WERI-Rb-1 (cell line): Measurements from ENCODE around the gene NEDD8.

ENCODE experiments used
- DNase-seq: peaks from one replicate; pipeline ENCODE4 v3.0.0-alpha.2; 2020
- H3K27ac ChIP-seq: fragments of 250-450 bp; sonication (Bioruptor Pico); 2 replicates; pipeline ENCODE4 v1.5.1; 2020; ENCODE audit warnings: mild to moderate bottlenecking, moderate library complexity
- H3K27me3 ChIP-seq: fragments of 250-450 bp; sonication (Bioruptor Pico); 2 replicates; pipeline ENCODE4 v1.5.1; 2021; ENCODE audit warnings: mild to moderate bottlenecking, low read depth, moderate library complexity; ENCODE audit not compliant: insufficient read depth, severe bottlenecking
- H3K36me3 ChIP-seq: fragments of 250-450 bp; sonication (Bioruptor Pico); 2 replicates; pipeline ENCODE4 v1.5.1; 2020; ENCODE audit warnings: mild to moderate bottlenecking, moderate library complexity
- H3K4me3 ChIP-seq: 2 replicates; pipeline ENCODE4 v1.5.1; 2011; ENCODE audit warnings: low read depth, mild to moderate bottlenecking, control low read depth, low read length
- H3K9me3 ChIP-seq: fragments of 250-450 bp; sonication (Bioruptor Pico); 2 replicates; pipeline ENCODE4 v1.5.1; 2021; ENCODE audit warnings: mild to moderate bottlenecking, moderate library complexity; ENCODE audit not compliant: severe bottlenecking
- CTCF ChIP-seq: IDR thresholded peaks from 2 replicates; pipeline ENCODE4 v1.5.1; 2011; ENCODE audit warnings: low read depth, mild to moderate bottlenecking, control low read depth, inconsistent platforms, low read length

Gene NEDD8

GRCh38 chr14:24255438-24255837, 23.3 kb upstream of the NEDD8 start:
- no peak for DNase-seq
- no peaks in the 10 kb centered on the region; the same call in 1 of the 2 replicates for H3K36me3 ChIP-seq
- no peaks in the 10 kb centered on the region for H3K9me3 ChIP-seq
- no peak overlapping the region for H3K4me3 ChIP-seq
- no peak for TF ChIP-seq CTCF
- H3K27me3 ChIP-seq: no peaks in the 10 kb centered on the region
- no peak overlapping the region for H3K27ac ChIP-seq

GRCh38 chr14:24254630-24255392, 22.6 kb upstream of the NEDD8 start:
- no peak overlapping the region for H3K27ac ChIP-seq
- H3K4me3 ChIP-seq: no peak overlapping the region
- no peaks in the 10 kb centered on the region for H3K27me3 ChIP-seq
- no peaks in the 10 kb centered on the region for H3K9me3 ChIP-seq
- DNase-seq: no peak
- TF ChIP-seq CTCF: no peak
- H3K36me3 ChIP-seq: no peaks in the 10 kb centered on the region; the same call in 1 of the 2 replicates

- no peak overlapping the region for H3K4me3 ChIP-seq
- no peaks in the 10 kb centered on the region; the same call in 1 of the 2 replicates for H3K36me3 ChIP-seq
- no peaks in the 10 kb centered on the region for H3K9me3 ChIP-seq
- no peak for DNase-seq
- no peak overlapping the region for H3K27ac ChIP-seq
- H3K27me3 ChIP-seq: no peaks in the 10 kb centered on the region
- no peak for TF ChIP-seq CTCF
Observed at GRCh38 chr14:24253936-24254335, 21.8 kb upstream of the NEDD8 start.

GRCh38 chr14:24252289-24253124, 20.3 kb upstream of the NEDD8 start:
- no peak overlapping the region for H3K27ac ChIP-seq
- TF ChIP-seq CTCF: no peak
- no peak for DNase-seq

GRCh38 chr14:24251880-24252288, 19.7 kb upstream of the NEDD8 start:
- Histone ChIP-seq H3K27me3 (no peaks in the 10 kb centered on the region), H3K4me3 (no peak overlapping the region), H3K36me3 (no peaks in the 10 kb centered on the region; the same call in 1 of the 2 replicates), H3K9me3 (no peaks in the 10 kb centered on the region), H3K27ac (no peak overlapping the region)
- TF ChIP-seq CTCF: no peak
- DNase-seq: no peak

More at GRCh38 chr14:24252289-24253124, 20.3 kb upstream of the NEDD8 start:
- Histone ChIP-seq H3K36me3 (no peaks in the 10 kb centered on the region; the same call in 1 of the 2 replicates), H3K4me3 (no peak overlapping the region), H3K9me3 (no peaks in the 10 kb centered on the region), H3K27me3 (no peaks in the 10 kb centered on the region)
